Renal cortical epithelial cell (primary cell): ENCODE measurements around the gene MYPOP. TPM values are rescaled to one million over a fixed set of nuclear protein-coding genes. Genes with fewer than 3 reads are reported as not detected.
"Not testable (repeated sequence)": the region's sequence is repeated elsewhere in the genome, so short reads cannot be mapped to it uniquely, and the experiment has no call there.

Source experiments
- DNase-seq: peaks from one replicate; pipeline ENCODE4 v3.0.0-alpha.2; 2011; ENCODE audit warnings: low read depth
- total RNA-seq: library from RNA; depleted of rRNA; stranded (reverse); fragments of >200 nt; gene quantifications from 2 replicates; pipeline ENCODE4 v1.2.3, GENCODE V29; 2014

MYPOP gene
- total RNA-seq, 1 donor from 2014 or later = 2.5 TPM

GRCh38 chr19:45906221-45906620, 3.8 kb upstream of the MYPOP start:
- DNase-seq = peak; percentile 51

GRCh38 chr19:45905011-45905410, 2.6 kb upstream of the MYPOP start:
- DNase-seq = no peak

GRCh38 chr19:45902651-45903625, 525 bp upstream of the MYPOP start:
- peak; percentile 89 for DNase-seq

GRCh38 chr19:45901432-45901911, 941 bp downstream of the MYPOP start:
- no peak for DNase-seq

- no peak for DNase-seq
Observed at GRCh38 chr19:45900738-45901431, 1.5 kb downstream of the MYPOP start.

GRCh38 chr19:45899919-45900589, 2.4 kb downstream of the MYPOP start:
- no peak for DNase-seq

GRCh38 chr19:45899253-45899652, 3.2 kb downstream of the MYPOP start:
- no peak for DNase-seq

GRCh38 chr19:45897261-45897812, 5.1 kb downstream of the MYPOP start:
- no peak for DNase-seq

- not testable (repeated sequence) for DNase-seq
Observed at GRCh38 chr19:45895983-45896599, 6.3 kb downstream of the MYPOP start.

GRCh38 chr19:45895519-45895972, 6.9 kb downstream of the MYPOP start:
- DNase-seq = no peak

GRCh38 chr19:45890877-45891276, 11.5 kb downstream of the MYPOP start:
- DNase-seq = no peak

- DNase-seq = no peak
Observed at GRCh38 chr19:45889210-45889885, 13.1 kb downstream of the MYPOP start.

GRCh38 chr19:45887200-45887710, 15.2 kb downstream of the MYPOP start:
- DNase-seq = no peak

- peak; percentile 87 for DNase-seq
Observed at GRCh38 chr19:45886427-45887199, 15.8 kb downstream of the MYPOP start.

- DNase-seq = peak; percentile 86
Observed at GRCh38 chr19:45885556-45886426, 16.6 kb downstream of the MYPOP start, which contains the start of gene IRF2BP1. Gene IRF2BP1, minus strand, starts transcription at chr19:45886141. Its CDS starts 367 bp downstream, at chr19:45885774.

- DNase-seq = no peak
Observed at GRCh38 chr19:45884682-45885555, 17.5 kb downstream of the MYPOP start.

- no peak for DNase-seq
Observed at GRCh38 chr19:45883881-45884681, 18.3 kb downstream of the MYPOP start.
